Measurements from ENCODE around the gene DPM2. TPM values are rescaled to one million over a fixed set of nuclear protein-coding genes. Genes with fewer than 3 reads are reported as not detected.

The DPM2 gene
- total and polyA plus RNA-seq, 2 experiments from 2014 or later: 36.6 to 92.4 TPM

DNA sequence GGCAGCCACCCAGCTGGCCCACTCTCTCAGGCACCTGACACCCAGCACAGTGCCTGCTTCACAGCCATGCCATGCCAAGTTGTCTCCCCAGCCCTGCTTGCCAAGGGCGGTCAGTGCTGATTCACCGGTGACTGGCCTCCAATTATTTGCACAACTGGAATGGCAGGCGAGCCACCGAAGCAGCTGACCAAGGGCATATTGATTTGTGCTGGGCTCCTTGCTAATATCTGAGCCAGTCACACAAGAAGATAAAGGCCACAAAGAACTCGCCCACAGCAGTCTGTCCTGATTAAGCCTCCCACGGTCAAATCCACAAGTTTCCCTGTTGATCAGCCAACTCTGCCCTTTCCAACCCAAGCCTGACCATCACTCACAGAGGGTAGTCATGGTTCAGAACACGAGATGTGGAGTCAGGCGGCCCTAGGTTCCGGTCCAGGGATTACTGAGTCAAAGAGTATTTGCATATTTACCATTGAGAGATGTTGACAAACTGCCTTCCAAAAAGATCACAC, 49.5 kb upstream of the DPM2 start (continued):
- TF ChIP-seq, protein P1, sequence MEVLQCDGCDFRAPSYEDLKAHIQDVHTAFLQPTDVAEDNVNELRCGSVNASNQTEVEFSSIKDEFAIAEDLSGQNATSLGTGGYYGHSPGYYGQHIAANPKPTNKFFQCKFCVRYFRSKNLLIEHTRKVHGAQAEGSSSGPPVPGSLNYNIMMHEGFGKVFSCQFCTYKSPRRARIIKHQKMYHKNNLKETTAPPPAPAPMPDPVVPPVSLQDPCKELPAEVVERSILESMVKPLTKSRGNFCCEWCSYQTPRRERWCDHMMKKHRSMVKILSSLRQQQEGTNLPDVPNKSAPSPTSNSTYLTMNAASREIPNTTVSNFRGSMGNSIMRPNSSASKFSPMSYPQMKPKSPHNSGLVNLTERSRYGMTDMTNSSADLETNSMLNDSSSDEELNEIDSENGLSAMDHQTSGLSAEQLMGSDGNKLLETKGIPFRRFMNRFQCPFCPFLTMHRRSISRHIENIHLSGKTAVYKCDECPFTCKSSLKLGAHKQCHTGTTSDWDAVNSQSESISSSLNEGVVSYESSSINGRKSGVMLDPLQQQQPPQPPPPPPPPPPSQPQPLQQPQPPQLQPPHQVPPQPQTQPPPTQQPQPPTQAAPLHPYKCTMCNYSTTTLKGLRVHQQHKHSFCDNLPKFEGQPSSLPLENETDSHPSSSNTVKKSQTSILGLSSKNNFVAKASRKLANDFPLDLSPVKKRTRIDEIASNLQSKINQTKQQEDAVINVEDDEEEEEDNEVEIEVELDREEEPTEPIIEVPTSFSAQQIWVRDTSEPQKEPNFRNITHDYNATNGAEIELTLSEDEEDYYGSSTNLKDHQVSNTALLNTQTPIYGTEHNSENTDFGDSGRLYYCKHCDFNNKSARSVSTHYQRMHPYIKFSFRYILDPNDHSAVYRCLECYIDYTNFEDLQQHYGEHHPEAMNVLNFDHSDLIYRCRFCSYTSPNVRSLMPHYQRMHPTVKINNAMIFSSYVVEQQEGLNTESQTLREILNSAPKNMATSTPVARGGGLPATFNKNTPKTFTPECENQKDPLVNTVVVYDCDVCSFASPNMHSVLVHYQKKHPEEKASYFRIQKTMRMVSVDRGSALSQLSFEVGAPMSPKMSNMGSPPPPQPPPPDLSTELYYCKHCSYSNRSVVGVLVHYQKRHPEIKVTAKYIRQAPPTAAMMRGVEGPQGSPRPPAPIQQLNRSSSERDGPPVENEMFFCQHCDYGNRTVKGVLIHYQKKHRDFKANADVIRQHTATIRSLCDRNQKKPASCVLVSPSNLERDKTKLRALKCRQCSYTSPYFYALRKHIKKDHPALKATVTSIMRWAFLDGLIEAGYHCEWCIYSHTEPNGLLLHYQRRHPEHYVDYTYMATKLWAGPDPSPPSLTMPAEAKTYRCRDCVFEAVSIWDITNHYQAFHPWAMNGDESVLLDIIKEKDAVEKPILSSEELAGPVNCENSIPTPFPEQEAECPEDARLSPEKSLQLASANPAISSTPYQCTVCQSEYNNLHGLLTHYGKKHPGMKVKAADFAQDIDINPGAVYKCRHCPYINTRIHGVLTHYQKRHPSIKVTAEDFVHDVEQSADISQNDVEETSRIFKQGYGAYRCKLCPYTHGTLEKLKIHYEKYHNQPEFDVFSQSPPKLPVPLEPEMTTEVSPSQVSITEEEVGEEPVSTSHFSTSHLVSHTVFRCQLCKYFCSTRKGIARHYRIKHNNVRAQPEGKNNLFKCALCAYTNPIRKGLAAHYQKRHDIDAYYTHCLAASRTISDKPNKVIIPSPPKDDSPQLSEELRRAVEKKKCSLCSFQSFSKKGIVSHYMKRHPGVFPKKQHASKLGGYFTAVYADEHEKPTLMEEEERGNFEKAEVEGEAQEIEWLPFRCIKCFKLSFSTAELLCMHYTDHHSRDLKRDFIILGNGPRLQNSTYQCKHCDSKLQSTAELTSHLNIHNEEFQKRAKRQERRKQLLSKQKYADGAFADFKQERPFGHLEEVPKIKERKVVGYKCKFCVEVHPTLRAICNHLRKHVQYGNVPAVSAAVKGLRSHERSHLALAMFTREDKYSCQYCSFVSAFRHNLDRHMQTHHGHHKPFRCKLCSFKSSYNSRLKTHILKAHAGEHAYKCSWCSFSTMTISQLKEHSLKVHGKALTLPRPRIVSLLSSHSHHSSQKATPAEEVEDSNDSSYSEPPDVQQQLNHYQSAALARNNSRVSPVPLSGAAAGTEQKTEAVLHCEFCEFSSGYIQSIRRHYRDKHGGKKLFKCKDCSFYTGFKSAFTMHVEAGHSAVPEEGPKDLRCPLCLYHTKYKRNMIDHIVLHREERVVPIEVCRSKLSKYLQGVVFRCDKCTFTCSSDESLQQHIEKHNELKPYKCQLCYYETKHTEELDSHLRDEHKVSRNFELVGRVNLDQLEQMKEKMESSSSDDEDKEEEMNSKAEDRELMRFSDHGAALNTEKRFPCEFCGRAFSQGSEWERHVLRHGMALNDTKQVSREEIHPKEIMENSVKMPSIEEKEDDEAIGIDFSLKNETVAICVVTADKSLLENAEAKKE (CRISPR knock-in tag; IDR thresholded peaks at IDR 0.05): no peak
- no peak for TF ChIP-seq STAT1 (IDR thresholded peaks at IDR 0.05; ENCODE audit: unreplicated experiment)
- TF ChIP-seq, protein P2, sequence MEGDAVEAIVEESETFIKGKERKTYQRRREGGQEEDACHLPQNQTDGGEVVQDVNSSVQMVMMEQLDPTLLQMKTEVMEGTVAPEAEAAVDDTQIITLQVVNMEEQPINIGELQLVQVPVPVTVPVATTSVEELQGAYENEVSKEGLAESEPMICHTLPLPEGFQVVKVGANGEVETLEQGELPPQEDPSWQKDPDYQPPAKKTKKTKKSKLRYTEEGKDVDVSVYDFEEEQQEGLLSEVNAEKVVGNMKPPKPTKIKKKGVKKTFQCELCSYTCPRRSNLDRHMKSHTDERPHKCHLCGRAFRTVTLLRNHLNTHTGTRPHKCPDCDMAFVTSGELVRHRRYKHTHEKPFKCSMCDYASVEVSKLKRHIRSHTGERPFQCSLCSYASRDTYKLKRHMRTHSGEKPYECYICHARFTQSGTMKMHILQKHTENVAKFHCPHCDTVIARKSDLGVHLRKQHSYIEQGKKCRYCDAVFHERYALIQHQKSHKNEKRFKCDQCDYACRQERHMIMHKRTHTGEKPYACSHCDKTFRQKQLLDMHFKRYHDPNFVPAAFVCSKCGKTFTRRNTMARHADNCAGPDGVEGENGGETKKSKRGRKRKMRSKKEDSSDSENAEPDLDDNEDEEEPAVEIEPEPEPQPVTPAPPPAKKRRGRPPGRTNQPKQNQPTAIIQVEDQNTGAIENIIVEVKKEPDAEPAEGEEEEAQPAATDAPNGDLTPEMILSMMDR (conservative IDR thresholded peaks at IDR 0.05; ENCODE audit: low read depth in 2 of 2): no peak
- TF ChIP-seq NANOG (IDR thresholded peaks at IDR 0.05; ENCODE audit: borderline replicate concordance): no peak
- no peak for TF ChIP-seq EZH2phosphoT487 (IDR thresholded peaks at IDR 0.05; ENCODE audit: unreplicated experiment)

DNA sequence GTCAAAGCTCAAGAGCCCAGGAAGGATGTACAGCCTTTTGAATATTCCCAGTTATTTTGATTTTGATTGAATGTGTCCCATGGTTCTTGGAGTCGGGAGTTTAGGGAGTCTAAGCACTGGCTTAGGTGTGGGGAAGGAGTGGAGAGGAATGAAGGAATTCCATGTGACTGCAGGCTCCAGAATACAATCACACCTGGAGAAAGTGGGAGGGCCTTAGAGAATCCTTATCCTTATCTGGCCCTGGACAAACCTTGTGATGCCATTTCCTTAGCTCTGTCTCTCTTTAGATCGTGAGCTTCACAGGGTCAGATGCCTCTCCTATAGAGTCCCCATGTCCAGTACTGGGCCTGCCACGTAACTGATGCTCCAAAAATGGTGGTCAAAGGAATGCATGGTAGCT, 47.4 kb upstream of the DPM2 start:
- H3K36me3 Mint-ChIP-seq (ENCODE audit: low read depth): no peaks in the 10 kb centered on the region; the same call in 2 of the 3 replicates
- ATAC-seq (no peak), DNase-seq (ENCODE audit: low spot score) (no peak)
- no peak overlapping the region for H3K4me3 ChIP-seq
- H3K27ac ChIP-seq (ENCODE audit: low read depth): no peak overlapping the region
- H4K20me1 ChIP-seq (replicated peaks; ENCODE audit: insufficient read depth): no peaks in the 10 kb centered on the region
- H3K4me2 ChIP-seq: no peak overlapping the region
- no peaks in the 10 kb centered on the region for H3K9me3 Mint-ChIP-seq
- H3K4me1 Mint-ChIP-seq: peaks cover 30% of the 10 kb centered on the region
- H2AFZ ChIP-seq: no peak overlapping the region
- peaks cover 9% of the 10 kb centered on the region for H3K27me3 Mint-ChIP-seq (ENCODE audit: insufficient read depth, low read depth, poor library complexity)
- 0 out of 2 replicates have a peak, but pooled peaks cover 9% of the 10 kb centered on the region for H3F3A ChIP-seq (replicated peaks; ENCODE audit: low read depth)
- no peaks in the 10 kb centered on the region for H3K9me2 ChIP-seq (ENCODE audit: insufficient read depth)
- no peak overlapping the region for H3K27ac Mint-ChIP-seq
- H3K27me3 ChIP-seq (ENCODE audit: insufficient read depth): no peaks in the 10 kb centered on the region
- no peak overlapping the region for H3K4me3 Mint-ChIP-seq
- H3K4me1 ChIP-seq (ENCODE audit: insufficient read depth): peaks cover 7% of the 10 kb centered on the region
- peaks cover 2% of the 10 kb centered on the region; the same call in 1 of the 2 replicates for H3K79me2 ChIP-seq (replicated peaks; ENCODE audit: insufficient read depth)
- no peaks in the 10 kb centered on the region for H3K36me3 ChIP-seq (ENCODE audit: insufficient read depth)
- TF ChIP-seq, protein P3, sequence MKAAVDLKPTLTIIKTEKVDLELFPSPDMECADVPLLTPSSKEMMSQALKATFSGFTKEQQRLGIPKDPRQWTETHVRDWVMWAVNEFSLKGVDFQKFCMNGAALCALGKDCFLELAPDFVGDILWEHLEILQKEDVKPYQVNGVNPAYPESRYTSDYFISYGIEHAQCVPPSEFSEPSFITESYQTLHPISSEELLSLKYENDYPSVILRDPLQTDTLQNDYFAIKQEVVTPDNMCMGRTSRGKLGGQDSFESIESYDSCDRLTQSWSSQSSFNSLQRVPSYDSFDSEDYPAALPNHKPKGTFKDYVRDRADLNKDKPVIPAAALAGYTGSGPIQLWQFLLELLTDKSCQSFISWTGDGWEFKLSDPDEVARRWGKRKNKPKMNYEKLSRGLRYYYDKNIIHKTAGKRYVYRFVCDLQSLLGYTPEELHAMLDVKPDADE (IDR thresholded peaks at IDR 0.05): no peak
- TF ChIP-seq CREB1 (CRISPR knock-in tag; IDR thresholded peaks at IDR 0.05; ENCODE audit: low read depth): no peak
- TF ChIP-seq EZH2 (IDR thresholded peaks at IDR 0.05; ENCODE audit: low read depth, unreplicated experiment): no peak
- TF ChIP-seq ZNF114 (CRISPR knock-in tag; IDR thresholded peaks at IDR 0.05): no peak
- TF ChIP-seq, protein P2 (conservative IDR thresholded peaks at IDR 0.05; ENCODE audit: low read depth in 2 of 2): no peak
- TF ChIP-seq POLR2AphosphoS5 (IDR thresholded peaks at IDR 0.05; ENCODE audit: low read depth): no peak
